ENCODE data around the gene UFSP1. TPM values are rescaled to one million over a fixed set of nuclear protein-coding genes. Genes with fewer than 3 reads are reported as not detected.

Gene UFSP1
- total RNA-seq, 1 experiment from 2014 or later: 4.8 TPM

DNA sequence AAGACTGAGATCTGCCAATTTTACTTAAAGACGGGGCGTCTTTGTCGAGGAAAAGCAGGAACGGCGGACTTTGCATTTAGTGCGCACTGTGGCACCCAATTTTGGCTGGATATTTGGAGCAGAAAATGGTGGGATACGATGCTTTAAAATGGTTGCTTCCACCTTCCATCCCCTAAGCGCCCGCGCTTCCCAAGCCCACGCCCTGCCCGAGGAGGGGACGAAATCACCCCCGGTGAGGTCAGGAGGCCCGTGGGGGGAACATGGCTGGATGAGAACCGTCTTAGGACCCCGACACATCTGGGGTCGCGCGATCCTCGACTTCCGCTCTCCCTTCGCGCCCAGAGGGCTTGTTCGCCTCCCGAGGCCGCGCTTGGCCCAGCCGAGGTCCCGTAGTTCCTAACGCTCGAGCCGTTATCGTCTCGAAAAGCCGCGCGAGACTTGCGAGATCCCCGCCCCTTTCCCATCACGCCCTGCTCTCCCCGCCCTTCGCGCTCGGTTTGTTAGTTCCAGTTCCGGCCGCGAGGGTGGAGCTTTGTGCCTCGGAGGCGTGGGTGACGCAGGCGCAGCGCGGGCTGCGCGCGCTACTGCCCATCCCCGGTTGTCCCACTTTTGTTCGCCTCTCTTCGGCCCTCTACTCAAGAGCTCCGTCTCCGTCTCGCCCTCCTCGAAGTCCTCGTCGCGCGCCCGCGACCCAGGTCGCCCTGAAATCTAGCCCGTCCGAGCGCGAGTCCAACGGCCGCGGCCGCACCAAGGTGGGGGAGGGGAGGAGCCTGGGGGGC is 14.7 kb downstream of the UFSP1 start, which contains the start of gene SRRT (continued):
- TF ChIP-seq ZNF121 (CRISPR knock-in tag; IDR thresholded peaks at IDR 0.05): no peak
- no peak for TF ChIP-seq PRDM15 (CRISPR knock-in tag; IDR thresholded peaks at IDR 0.05)
- TF ChIP-seq ZNF671 (CRISPR knock-in tag; IDR thresholded peaks at IDR 0.05): no peak
- no peak for TF ChIP-seq GTF2I (CRISPR knock-in tag; conservative IDR thresholded peaks at IDR 0.05)
- TF ChIP-seq GRHL2 (CRISPR knock-in tag; IDR thresholded peaks at IDR 0.05; ENCODE audit: insufficient replicate concordance, severe bottlenecking): no peak
- TF ChIP-seq ZNF232 (CRISPR knock-in tag; IDR thresholded peaks at IDR 0.05): peak; percentile 92; the same call in 1 of the 2 replicates
- TF ChIP-seq MAX (CRISPR knock-in tag; IDR thresholded peaks at IDR 0.05): peak; percentile 68; the same call in 1 of the 2 replicates
- TF ChIP-seq OVOL2 (CRISPR knock-in tag; IDR thresholded peaks at IDR 0.05; ENCODE audit: borderline replicate concordance): no peak
- TF ChIP-seq NFATC4 (CRISPR knock-in tag; IDR thresholded peaks at IDR 0.05): no peak
- TF ChIP-seq PRRX2 (CRISPR knock-in tag; IDR thresholded peaks at IDR 0.05): no peak
- no peak for TF ChIP-seq ELF4 (CRISPR knock-in tag; IDR thresholded peaks at IDR 0.05; ENCODE audit: low read depth)
- no peak for TF ChIP-seq CBFB (CRISPR knock-in tag; IDR thresholded peaks at IDR 0.05; ENCODE audit: low read depth)
- no peak for TF ChIP-seq RELA (CRISPR knock-in tag; IDR thresholded peaks at IDR 0.05; ENCODE audit: borderline replicate concordance)
- peak; percentile 80; the same call in 1 of the 2 replicates for TF ChIP-seq FOXP1 (CRISPR knock-in tag; IDR thresholded peaks at IDR 0.05; ENCODE audit: borderline replicate concordance)
- peak; percentile 99 for TF ChIP-seq MYBL2 (CRISPR knock-in tag; IDR thresholded peaks at IDR 0.05)
- TF ChIP-seq, protein P1, sequence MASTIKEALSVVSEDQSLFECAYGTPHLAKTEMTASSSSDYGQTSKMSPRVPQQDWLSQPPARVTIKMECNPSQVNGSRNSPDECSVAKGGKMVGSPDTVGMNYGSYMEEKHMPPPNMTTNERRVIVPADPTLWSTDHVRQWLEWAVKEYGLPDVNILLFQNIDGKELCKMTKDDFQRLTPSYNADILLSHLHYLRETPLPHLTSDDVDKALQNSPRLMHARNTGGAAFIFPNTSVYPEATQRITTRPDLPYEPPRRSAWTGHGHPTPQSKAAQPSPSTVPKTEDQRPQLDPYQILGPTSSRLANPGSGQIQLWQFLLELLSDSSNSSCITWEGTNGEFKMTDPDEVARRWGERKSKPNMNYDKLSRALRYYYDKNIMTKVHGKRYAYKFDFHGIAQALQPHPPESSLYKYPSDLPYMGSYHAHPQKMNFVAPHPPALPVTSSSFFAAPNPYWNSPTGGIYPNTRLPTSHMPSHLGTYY (CRISPR knock-in tag; IDR thresholded peaks at IDR 0.05): no peak
- no peak for TF ChIP-seq EMX1 (CRISPR knock-in tag; IDR thresholded peaks at IDR 0.05)
- TF ChIP-seq, protein P2, sequence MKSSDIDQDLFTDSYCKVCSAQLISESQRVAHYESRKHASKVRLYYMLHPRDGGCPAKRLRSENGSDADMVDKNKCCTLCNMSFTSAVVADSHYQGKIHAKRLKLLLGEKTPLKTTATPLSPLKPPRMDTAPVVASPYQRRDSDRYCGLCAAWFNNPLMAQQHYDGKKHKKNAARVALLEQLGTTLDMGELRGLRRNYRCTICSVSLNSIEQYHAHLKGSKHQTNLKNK (CRISPR knock-in tag; IDR thresholded peaks at IDR 0.05): peak; percentile 42; the same call in 1 of the 2 replicates
- TF ChIP-seq GABPB1 (CRISPR knock-in tag; IDR thresholded peaks at IDR 0.05): peak; percentile 66
- TF ChIP-seq, protein P3, sequence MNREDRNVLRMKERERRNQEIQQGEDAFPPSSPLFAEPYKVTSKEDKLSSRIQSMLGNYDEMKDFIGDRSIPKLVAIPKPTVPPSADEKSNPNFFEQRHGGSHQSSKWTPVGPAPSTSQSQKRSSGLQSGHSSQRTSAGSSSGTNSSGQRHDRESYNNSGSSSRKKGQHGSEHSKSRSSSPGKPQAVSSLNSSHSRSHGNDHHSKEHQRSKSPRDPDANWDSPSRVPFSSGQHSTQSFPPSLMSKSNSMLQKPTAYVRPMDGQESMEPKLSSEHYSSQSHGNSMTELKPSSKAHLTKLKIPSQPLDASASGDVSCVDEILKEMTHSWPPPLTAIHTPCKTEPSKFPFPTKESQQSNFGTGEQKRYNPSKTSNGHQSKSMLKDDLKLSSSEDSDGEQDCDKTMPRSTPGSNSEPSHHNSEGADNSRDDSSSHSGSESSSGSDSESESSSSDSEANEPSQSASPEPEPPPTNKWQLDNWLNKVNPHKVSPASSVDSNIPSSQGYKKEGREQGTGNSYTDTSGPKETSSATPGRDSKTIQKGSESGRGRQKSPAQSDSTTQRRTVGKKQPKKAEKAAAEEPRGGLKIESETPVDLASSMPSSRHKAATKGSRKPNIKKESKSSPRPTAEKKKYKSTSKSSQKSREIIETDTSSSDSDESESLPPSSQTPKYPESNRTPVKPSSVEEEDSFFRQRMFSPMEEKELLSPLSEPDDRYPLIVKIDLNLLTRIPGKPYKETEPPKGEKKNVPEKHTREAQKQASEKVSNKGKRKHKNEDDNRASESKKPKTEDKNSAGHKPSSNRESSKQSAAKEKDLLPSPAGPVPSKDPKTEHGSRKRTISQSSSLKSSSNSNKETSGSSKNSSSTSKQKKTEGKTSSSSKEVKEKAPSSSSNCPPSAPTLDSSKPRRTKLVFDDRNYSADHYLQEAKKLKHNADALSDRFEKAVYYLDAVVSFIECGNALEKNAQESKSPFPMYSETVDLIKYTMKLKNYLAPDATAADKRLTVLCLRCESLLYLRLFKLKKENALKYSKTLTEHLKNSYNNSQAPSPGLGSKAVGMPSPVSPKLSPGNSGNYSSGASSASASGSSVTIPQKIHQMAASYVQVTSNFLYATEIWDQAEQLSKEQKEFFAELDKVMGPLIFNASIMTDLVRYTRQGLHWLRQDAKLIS (CRISPR knock-in tag; IDR thresholded peaks at IDR 0.05; ENCODE audit: borderline replicate concordance): peak; percentile 89; the same call in 1 of the 2 replicates
- TF ChIP-seq CREM (CRISPR knock-in tag; IDR thresholded peaks at IDR 0.05): peak; percentile 38; the same call in 1 of the 2 replicates
- TF ChIP-seq FOXJ3 (CRISPR knock-in tag; IDR thresholded peaks at IDR 0.05; ENCODE audit: borderline replicate concordance): no peak
- no peak for TF ChIP-seq NR1H2 (CRISPR knock-in tag; IDR thresholded peaks at IDR 0.05)
- no peak; the same call in 1 of the 2 replicates for TF ChIP-seq NR2C2 (CRISPR knock-in tag; IDR thresholded peaks at IDR 0.05)
- TF ChIP-seq FOXK1 (CRISPR knock-in tag; IDR thresholded peaks at IDR 0.05): peak; percentile 88
- TF ChIP-seq ZNF416 (CRISPR knock-in tag; IDR thresholded peaks at IDR 0.05): no peak
- TF ChIP-seq, protein P4, sequence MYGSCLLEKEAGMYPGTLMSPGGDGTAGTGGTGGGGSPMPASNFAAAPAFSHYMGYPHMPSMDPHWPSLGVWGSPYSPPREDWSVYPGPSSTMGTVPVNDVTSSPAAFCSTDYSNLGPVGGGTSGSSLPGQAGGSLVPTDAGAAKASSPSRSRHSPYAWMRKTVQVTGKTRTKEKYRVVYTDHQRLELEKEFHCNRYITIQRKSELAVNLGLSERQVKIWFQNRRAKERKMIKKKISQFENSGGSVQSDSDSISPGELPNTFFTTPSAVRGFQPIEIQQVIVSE (CRISPR knock-in tag; IDR thresholded peaks at IDR 0.05; ENCODE audit: borderline replicate concordance): no peak
- no peak for TF ChIP-seq TP53 (CRISPR knock-in tag; IDR thresholded peaks at IDR 0.05)
- TF ChIP-seq CREB1 (CRISPR knock-in tag; IDR thresholded peaks at IDR 0.05): 0 out of 2 replicates have a peak, but pooled peaks have one; percentile 77
- TF ChIP-seq ZBTB21 (CRISPR knock-in tag; IDR thresholded peaks at IDR 0.05; ENCODE audit: borderline replicate concordance): peak; percentile 64; the same call in 1 of the 2 replicates
